HG03139 (cell line): ENCODE measurements around the gene MEMO1.

Experiments used
- ATAC-seq: cut with Tn5 transposase; IDR thresholded peaks from one replicate; pipeline ENCODE4 v1.9.1; 2021; ENCODE audit not compliant: unreplicated experiment

MEMO1 gene

DNA sequence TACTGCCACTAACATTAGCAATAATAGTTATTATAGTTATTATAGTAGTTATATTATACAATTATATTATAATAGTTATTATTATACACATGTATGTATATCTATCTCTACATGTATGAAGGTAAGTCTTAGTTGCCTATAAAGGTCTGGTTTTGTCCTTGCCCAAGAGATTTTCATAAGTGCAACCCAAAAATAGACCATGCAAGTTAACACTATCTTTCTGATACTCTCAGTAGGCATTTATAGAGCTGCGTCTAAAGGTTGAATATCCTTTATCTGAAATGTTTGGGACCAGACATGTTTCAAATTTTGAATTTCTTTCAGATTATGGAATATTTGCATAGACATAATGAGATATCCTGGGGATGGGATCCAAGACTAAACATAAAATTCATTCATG, 175.4 kb downstream of the MEMO1 start:
- ATAC-seq = no peak

GRCh38 chr2:31832363-31832762, 178.4 kb downstream of the MEMO1 start:
- no peak for ATAC-seq

DNA sequence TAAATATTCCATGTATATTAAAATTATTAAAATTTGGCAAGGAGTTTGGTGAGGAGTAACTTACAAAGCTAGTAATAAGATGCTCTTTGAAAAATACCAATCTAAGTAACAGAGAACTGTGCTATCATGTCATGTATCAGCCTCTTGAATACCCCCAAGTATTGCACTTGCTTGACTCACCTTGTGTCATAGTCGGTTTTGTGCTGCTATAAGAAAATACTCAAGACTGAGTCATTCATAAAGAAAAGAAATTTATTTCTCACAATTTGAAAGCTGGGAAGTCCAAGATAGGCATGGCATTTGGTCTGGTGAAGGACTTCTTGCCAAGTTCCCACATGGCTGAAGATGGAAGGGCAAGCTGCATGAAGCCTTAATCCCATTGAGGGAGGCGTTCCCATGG, 179.2 kb downstream of the MEMO1 start:
- no peak for ATAC-seq

DNA sequence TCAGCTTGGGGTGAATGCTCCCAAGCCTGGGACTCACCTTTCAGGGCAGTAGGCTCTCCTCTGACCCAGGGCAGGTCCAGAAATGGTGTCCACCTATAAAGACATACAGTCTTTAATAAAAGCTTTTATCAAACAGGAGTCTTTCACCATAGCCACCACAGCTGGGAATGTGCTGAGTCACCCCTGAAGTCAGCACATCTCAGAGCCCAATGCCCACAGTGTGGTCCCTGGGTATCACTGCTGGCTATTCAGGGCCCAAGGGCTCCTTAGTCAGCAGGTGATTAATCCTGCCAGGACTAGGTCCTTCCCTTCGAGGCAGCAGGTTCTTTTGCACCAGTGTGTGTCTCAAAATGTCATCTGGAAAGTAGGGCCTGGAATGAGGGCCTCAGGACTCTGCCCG, 181.9 kb downstream of the MEMO1 start:
- no peak for ATAC-seq

GRCh38 chr2:31823558-31823957, 187.2 kb downstream of the MEMO1 start:
- ATAC-seq = no peak

GRCh38 chr2:31822587-31822986, 188.2 kb downstream of the MEMO1 start:
- no peak for ATAC-seq
